Measurements from ENCODE around the gene CCL22. TPM values are rescaled to one million over a fixed set of nuclear protein-coding genes. Genes with fewer than 3 reads are reported as not detected.

Gene CCL22
- total RNA-seq, 1 experiment from 2014 or later, result 0.66 TPM

- no peak for TF ChIP-seq RAD21 (IDR thresholded peaks at IDR 0.05; ENCODE audit: low read depth)
- no peak for TF ChIP-seq SRF (IDR thresholded peaks at IDR 0.05; ENCODE audit: low read depth)
- TF ChIP-seq TCF7L2 (IDR thresholded peaks at IDR 0.05; ENCODE audit: borderline replicate concordance, extremely low read depth, insufficient read depth, insufficient read length), result no peak
- TF ChIP-seq ZBTB33 (IDR thresholded peaks at IDR 0.05; ENCODE audit: extremely low read depth, insufficient replicate concordance, low read length), result no peak
Measured at GRCh38 chr16:57380671-57381462, 22.3 kb downstream of the CCL22 start (continued).

- no peak overlapping the region for H3K9ac ChIP-seq (ENCODE audit: low read length)
- no peaks in the 10 kb centered on the region for H4K20me1 ChIP-seq (ENCODE audit: insufficient read depth)
- no peak overlapping the region for H3K27ac ChIP-seq (ENCODE audit: low read depth, low read length)
- no peak overlapping the region for H2AFZ ChIP-seq (ENCODE audit: low read depth, low read length, poor library complexity, severe bottlenecking)
- intact Hi-C loops (cut with micrococcal nuclease), result no loop called here
- ChIA-PET RAD21 (ENCODE audit: low non-redundant PET in 1 of 2, low total read pairs in 2 of 2, uncharacterized antibody in 2 of 2, unreplicated experiment in 2 of 2) (no interaction called here), POLR2A (interaction anchor here (0.9 kb wide), 1 partner anchor 35 kb away, joined by 3 read pairs; no protein-coding TSS in a partner anchor), CTCF (no interaction called here)
- no peaks in the 10 kb centered on the region for H3K9me2 ChIP-seq (ENCODE audit: insufficient read depth)
- DNase-seq (ENCODE audit: low read depth, low spot score) (no peak), ATAC-seq (no peak)
- no peaks in the 10 kb centered on the region for H3K36me3 ChIP-seq (ENCODE audit: control insufficient read depth in 1 of 2, insufficient read depth in 2 of 2, low read length in 2 of 2)
- no peak overlapping the region for H3K4me3 ChIP-seq (replicated peaks in 1 of 2; ENCODE audit: low read depth in 1 of 2, low read length in 2 of 2)
- H3K79me2 ChIP-seq (ENCODE audit: insufficient read depth, low read length), result no peaks in the 10 kb centered on the region
- H3K9me3 ChIP-seq (ENCODE audit: control insufficient read depth in 1 of 2, insufficient read depth in 1 of 2, low read depth in 1 of 2, low read length in 2 of 2), result no peaks in the 10 kb centered on the region
- H3K27me3 ChIP-seq (ENCODE audit: insufficient read depth, low read length), result no peaks in the 10 kb centered on the region
- no TSS peak for BruUV-seq (replicated peaks)
- no peak overlapping the region for H3K4me2 ChIP-seq (ENCODE audit: low read length)
- peaks cover 2 to 32% of the 10 kb centered on the region in 2 experiments; a peak in 3 of 4 replicates for H3K4me1 ChIP-seq (ENCODE audit: control insufficient read depth in 1 of 2, insufficient read depth in 2 of 2, low read length in 2 of 2)
- no peak for TF ChIP-seq FOSL1 (IDR thresholded peaks at IDR 0.05; ENCODE audit: low read depth)
- no peak for TF ChIP-seq JUND (IDR thresholded peaks at IDR 0.05)
- no peak for TF ChIP-seq RAD21 (IDR thresholded peaks at IDR 0.05; ENCODE audit: low read depth)
- no peak for TF ChIP-seq ELF1 (IDR thresholded peaks at IDR 0.05; ENCODE audit: borderline replicate concordance, low read depth)
- TF ChIP-seq ZNF274 (IDR thresholded peaks at IDR 0.05; ENCODE audit: low read depth, low read length), result no peak
- TF ChIP-seq ZFX (IDR thresholded peaks at IDR 0.05), result no peak
- no peak for TF ChIP-seq SP1 (IDR thresholded peaks at IDR 0.05; ENCODE audit: low read depth)
- no peak for TF ChIP-seq TCF7L2 (IDR thresholded peaks at IDR 0.05; ENCODE audit: borderline replicate concordance, extremely low read depth, insufficient read depth, insufficient read length)
- no peak for TF ChIP-seq YY1 (IDR thresholded peaks at IDR 0.05; ENCODE audit: extremely low read depth, insufficient replicate concordance, low read depth, low read length)
- no peak for TF ChIP-seq REST (IDR thresholded peaks at IDR 0.05; ENCODE audit: low read depth)
- TF ChIP-seq SIN3A (IDR thresholded peaks at IDR 0.05; ENCODE audit: low read depth), result no peak
- TF ChIP-seq ZBTB33 (IDR thresholded peaks at IDR 0.05; ENCODE audit: extremely low read depth, insufficient replicate concordance, low read length), result no peak
- TF ChIP-seq EZH2 (IDR thresholded peaks at IDR 0.05), result no peak
Measured at GRCh38 chr16:57381791-57382534, 23.4 kb downstream of the CCL22 start.
